Measurements from ENCODE around the gene CDH23. TPM values are rescaled to one million over a fixed set of nuclear protein-coding genes. Genes with fewer than 3 reads are reported as not detected.
"Not testable (repeated sequence)": the region's sequence is repeated elsewhere in the genome, so short reads cannot be mapped to it uniquely, and the experiment has no call there.

CDH23 gene
- total RNA-seq, 1 experiment from 2014 or later, result 2.1 TPM

- no peaks in the 10 kb centered on the region for H3K9me2 ChIP-seq (replicated peaks; ENCODE audit: insufficient read depth, low read length)
- H3K9ac ChIP-seq (ENCODE audit: low read length), result no peak overlapping the region
- no peaks in the 10 kb centered on the region for H4K20me1 ChIP-seq (ENCODE audit: insufficient read depth, low read depth, low read length)
- no peak overlapping the region for H3K4me3 ChIP-seq (ENCODE audit: low read length)
- no peak overlapping the region for H3K27ac ChIP-seq (ENCODE audit: low read length)
- no peak overlapping the region for H2AFZ ChIP-seq (ENCODE audit: low read length)
- no peaks in the 10 kb centered on the region for H3K79me2 ChIP-seq (ENCODE audit: low read length)
- no peak overlapping the region for H3K4me2 ChIP-seq (ENCODE audit: low read depth, low read length, poor library complexity, severe bottlenecking)
- no peaks in the 10 kb centered on the region for H3K4me1 ChIP-seq (ENCODE audit: low read length)
- no peak for DNase-seq
- H3K27me3 ChIP-seq (ENCODE audit: low read length), result no peaks in the 10 kb centered on the region
- 0 out of 2 replicates have a peak, but pooled peaks cover 4% of the 10 kb centered on the region for H3K36me3 ChIP-seq (ENCODE audit: insufficient read depth, low read length)
- H3K9me3 ChIP-seq (ENCODE audit: low read length), result no peaks in the 10 kb centered on the region
Measured at GRCh38 chr10:71355886-71356285, 40.8 kb upstream of the CDH23 start.

- no peak for DNase-seq
- no peak overlapping the region for H3K27ac ChIP-seq (ENCODE audit: low read length)
- no peaks in the 10 kb centered on the region for H3K9me3 ChIP-seq (ENCODE audit: low read length)
- H3K27me3 ChIP-seq (ENCODE audit: low read length), result no peaks in the 10 kb centered on the region
- no peak overlapping the region for H2AFZ ChIP-seq (ENCODE audit: low read length)
- no peaks in the 10 kb centered on the region for H3K9me2 ChIP-seq (replicated peaks; ENCODE audit: insufficient read depth, low read length)
- H3K4me3 ChIP-seq (ENCODE audit: low read length), result no peak overlapping the region
- no peak overlapping the region for H3K4me2 ChIP-seq (ENCODE audit: low read depth, low read length, poor library complexity, severe bottlenecking)
- H3K4me1 ChIP-seq (ENCODE audit: low read length), result no peaks in the 10 kb centered on the region
- H4K20me1 ChIP-seq (ENCODE audit: insufficient read depth, low read depth, low read length), result no peaks in the 10 kb centered on the region
- H3K9ac ChIP-seq (ENCODE audit: low read length), result no peak overlapping the region
- H3K36me3 ChIP-seq (ENCODE audit: insufficient read depth, low read length), result 0 out of 2 replicates have a peak, but pooled peaks cover 4% of the 10 kb centered on the region
- no peaks in the 10 kb centered on the region for H3K79me2 ChIP-seq (ENCODE audit: low read length)
Measured at GRCh38 chr10:71357792-71358265, 38.9 kb upstream of the CDH23 start.

GRCh38 chr10:71358277-71358676, 38.4 kb upstream of the CDH23 start:
- H3K9ac ChIP-seq (ENCODE audit: low read length), result no peak overlapping the region

GRCh38 chr10:71358906-71359305, 37.8 kb upstream of the CDH23 start:
- not testable (repeated sequence) for H2AFZ ChIP-seq (ENCODE audit: low read length); H3K27ac ChIP-seq (ENCODE audit: low read length); DNase-seq; H3K36me3 ChIP-seq (ENCODE audit: insufficient read depth, low read length); H3K9me2 ChIP-seq (replicated peaks; ENCODE audit: insufficient read depth, low read length); H4K20me1 ChIP-seq (ENCODE audit: insufficient read depth, low read depth, low read length); H3K27me3 ChIP-seq (ENCODE audit: low read length); H3K4me2 ChIP-seq (ENCODE audit: low read depth, low read length, poor library complexity, severe bottlenecking); H3K9ac ChIP-seq (ENCODE audit: low read length); H3K4me1 ChIP-seq (ENCODE audit: low read length); H3K9me3 ChIP-seq (ENCODE audit: low read length); H3K79me2 ChIP-seq (ENCODE audit: low read length); H3K4me3 ChIP-seq (ENCODE audit: low read length)

More at GRCh38 chr10:71358277-71358676, 38.4 kb upstream of the CDH23 start:
- Histone ChIP-seq H3K4me2 (ENCODE audit: low read depth, low read length, poor library complexity, severe bottlenecking) (no peak overlapping the region), H3K4me1 (ENCODE audit: low read length) (no peaks in the 10 kb centered on the region), H4K20me1 (ENCODE audit: insufficient read depth, low read depth, low read length) (no peaks in the 10 kb centered on the region), H3K27me3 (ENCODE audit: low read length) (no peaks in the 10 kb centered on the region), H3K79me2 (ENCODE audit: low read length) (no peaks in the 10 kb centered on the region), H3K4me3 (ENCODE audit: low read length) (no peak overlapping the region), H3K36me3 (ENCODE audit: insufficient read depth, low read length) (0 out of 2 replicates have a peak, but pooled peaks cover 4% of the 10 kb centered on the region), H3K9me2 (replicated peaks; ENCODE audit: insufficient read depth, low read length) (no peaks in the 10 kb centered on the region), H3K9me3 (ENCODE audit: low read length) (no peaks in the 10 kb centered on the region), H2AFZ (ENCODE audit: low read length) (no peak overlapping the region), H3K27ac (ENCODE audit: low read length) (no peak overlapping the region)
- DNase-seq, result no peak

GRCh38 chr10:71359364-71360046, 37.2 kb upstream of the CDH23 start:
- H3K27me3 ChIP-seq (ENCODE audit: low read length), result no peaks in the 10 kb centered on the region
- H3K36me3 ChIP-seq (ENCODE audit: insufficient read depth, low read length), result 0 out of 2 replicates have a peak, but pooled peaks cover 4% of the 10 kb centered on the region
- no peak overlapping the region for H3K4me2 ChIP-seq (ENCODE audit: low read depth, low read length, poor library complexity, severe bottlenecking)
- H3K27ac ChIP-seq (ENCODE audit: low read length), result no peak overlapping the region
- H3K9me2 ChIP-seq (replicated peaks; ENCODE audit: insufficient read depth, low read length), result no peaks in the 10 kb centered on the region
- H2AFZ ChIP-seq (ENCODE audit: low read length), result no peak overlapping the region
- no peak for DNase-seq
- H3K9ac ChIP-seq (ENCODE audit: low read length), result no peak overlapping the region
- H3K79me2 ChIP-seq (ENCODE audit: low read length), result no peaks in the 10 kb centered on the region
- no peaks in the 10 kb centered on the region for H3K4me1 ChIP-seq (ENCODE audit: low read length)
- no peaks in the 10 kb centered on the region for H4K20me1 ChIP-seq (ENCODE audit: insufficient read depth, low read depth, low read length)
- no peaks in the 10 kb centered on the region for H3K9me3 ChIP-seq (ENCODE audit: low read length)
- H3K4me3 ChIP-seq (ENCODE audit: low read length), result no peak overlapping the region

GRCh38 chr10:71360735-71361134, 36.0 kb upstream of the CDH23 start:
- H4K20me1 ChIP-seq (ENCODE audit: insufficient read depth, low read depth, low read length), result no peaks in the 10 kb centered on the region
- no peaks in the 10 kb centered on the region for H3K4me1 ChIP-seq (ENCODE audit: low read length)
- DNase-seq, result no peak
- no peak overlapping the region for H2AFZ ChIP-seq (ENCODE audit: low read length)
- H3K9ac ChIP-seq (ENCODE audit: low read length), result no peak overlapping the region
- H3K4me3 ChIP-seq (ENCODE audit: low read length), result no peak overlapping the region
- H3K27me3 ChIP-seq (ENCODE audit: low read length), result no peaks in the 10 kb centered on the region
- 0 out of 2 replicates have a peak, but pooled peaks cover 4% of the 10 kb centered on the region for H3K36me3 ChIP-seq (ENCODE audit: insufficient read depth, low read length)
- H3K4me2 ChIP-seq (ENCODE audit: low read depth, low read length, poor library complexity, severe bottlenecking), result no peak overlapping the region
- no peak overlapping the region for H3K27ac ChIP-seq (ENCODE audit: low read length)
- no peaks in the 10 kb centered on the region for H3K79me2 ChIP-seq (ENCODE audit: low read length)
- no peaks in the 10 kb centered on the region for H3K9me3 ChIP-seq (ENCODE audit: low read length)
- H3K9me2 ChIP-seq (replicated peaks; ENCODE audit: insufficient read depth, low read length), result no peaks in the 10 kb centered on the region

- no peak overlapping the region for H3K4me3 ChIP-seq (ENCODE audit: low read length)
- no peak overlapping the region for H3K9ac ChIP-seq (ENCODE audit: low read length)
- no peak for DNase-seq
- no peaks in the 10 kb centered on the region for H4K20me1 ChIP-seq (ENCODE audit: insufficient read depth, low read depth, low read length)
- no peak overlapping the region for H2AFZ ChIP-seq (ENCODE audit: low read length)
- H3K4me1 ChIP-seq (ENCODE audit: low read length), result no peaks in the 10 kb centered on the region
- H3K36me3 ChIP-seq (ENCODE audit: insufficient read depth, low read length), result 0 out of 2 replicates have a peak, but pooled peaks cover 4% of the 10 kb centered on the region
- H3K9me3 ChIP-seq (ENCODE audit: low read length), result no peaks in the 10 kb centered on the region
- no peaks in the 10 kb centered on the region for H3K79me2 ChIP-seq (ENCODE audit: low read length)
- no peak overlapping the region for H3K4me2 ChIP-seq (ENCODE audit: low read depth, low read length, poor library complexity, severe bottlenecking)
- no peaks in the 10 kb centered on the region for H3K27me3 ChIP-seq (ENCODE audit: low read length)
- H3K27ac ChIP-seq (ENCODE audit: low read length), result no peak overlapping the region
- H3K9me2 ChIP-seq (replicated peaks; ENCODE audit: insufficient read depth, low read length), result no peaks in the 10 kb centered on the region
Measured at GRCh38 chr10:71361581-71361980, 35.1 kb upstream of the CDH23 start.

- Histone ChIP-seq H3K79me2 (ENCODE audit: low read length) (no peaks in the 10 kb centered on the region), H3K4me2 (ENCODE audit: low read depth, low read length, poor library complexity, severe bottlenecking) (no peak overlapping the region), H3K4me3 (ENCODE audit: low read length) (no peak overlapping the region), H3K4me1 (ENCODE audit: low read length) (no peaks in the 10 kb centered on the region), H3K9me2 (replicated peaks; ENCODE audit: insufficient read depth, low read length) (no peaks in the 10 kb centered on the region), H3K27me3 (ENCODE audit: low read length) (no peaks in the 10 kb centered on the region), H2AFZ (ENCODE audit: low read length) (no peak overlapping the region), H4K20me1 (ENCODE audit: insufficient read depth, low read depth, low read length) (no peaks in the 10 kb centered on the region), H3K27ac (ENCODE audit: low read length) (no peak overlapping the region), H3K36me3 (ENCODE audit: insufficient read depth, low read length) (0 out of 2 replicates have a peak, but pooled peaks cover 4% of the 10 kb centered on the region), H3K9me3 (ENCODE audit: low read length) (no peaks in the 10 kb centered on the region), H3K9ac (ENCODE audit: low read length) (no peak overlapping the region)
- DNase-seq, result no peak
Measured at GRCh38 chr10:71362141-71362540, 34.6 kb upstream of the CDH23 start.

All from Karpas-422 (cell line).